K562 (cell line): Measurements from ENCODE around the gene OPCML. TPM values are rescaled to one million over a fixed set of nuclear protein-coding genes. Genes with fewer than 3 reads are reported as not detected.

Experiments
- ATAC-seq: fragments of 200-7000 bp; cut with Tn5 transposase; 3 replicates; pipeline ENCODE4 v1.9.1; 2020; ENCODE audit warnings: moderate library complexity
- BruUV-seq: library from RNA; stranded (reverse); fragments of 400-500 nt; replicated peaks from 2 replicates; lab custom pipeline; 2021; lab: Mats Ljungman, UMichigan
- CTCF ChIA-PET: fragments of 300-600 bp; formaldehyde crosslinking; extraction: SDS; loops from one replicate; lab custom pipeline; 2021; ENCODE audit warnings: low intra/inter-chr PET ratio; lab: Yijun Ruan, JAX
- POLR2A ChIA-PET: fragments of 300-600, 350-650 bp; sonication (Branson Sonifier 250); formaldehyde crosslinking; extraction: SDS; loops from one replicate; lab custom pipeline; 2021; ENCODE audit warnings: antibody characterized with exemption, inconsistent platforms; lab: Yijun Ruan, JAX
- DNase-seq, 4 experiments: peaks; one replicate each; pipeline versions ENCODE4 v3.0.0 to v3.0.0-alpha.2; 2011 to 2018; ENCODE audit warnings: low spot score in 3 of 4, mixed read lengths in 3 of 4; ENCODE audit errors: extremely low read depth in 1 of 4
- FAIRE-seq: peaks from 2 replicates; lab custom pipeline; 2011; peaks lifted over from hg19 to GRCh38; lab: Jason Lieb, UNC
- H2AFZ ChIP-seq: 2 replicates; pipeline ENCODE4 v1.6.0; 2011; ENCODE audit warnings: low read depth, low read length, control low read depth, inconsistent platforms
- H3K27ac ChIP-seq: fragments of 200-600 bp; 3 replicates; pipeline ENCODE4 v1.8.0; 2011; ENCODE audit warnings: low read depth, mild to moderate bottlenecking, control low read depth, inconsistent platforms, low read length, moderate library complexity, mixed read lengths; ENCODE audit errors: extremely low read depth
- H3K27me3 ChIP-seq, 2 experiments: fragments of 300-600 bp in 1 of 2; 2 replicates in 1 of 2; 3 replicates in 1 of 2; pipeline versions ENCODE4 v1.6.0 to v1.8.0; 2011; ENCODE audit warnings: inconsistent platforms in 2 of 2, low read length in 2 of 2, mild to moderate bottlenecking in 1 of 2, mixed read lengths in 1 of 2, moderate library complexity in 1 of 2; ENCODE audit not compliant: control insufficient read depth in 2 of 2, insufficient read depth in 2 of 2
- H3K36me3 ChIP-seq: fragments of 300-600 bp; 3 replicates; pipeline ENCODE4 v1.8.0; 2011; ENCODE audit warnings: mild to moderate bottlenecking, low read length, inconsistent platforms; ENCODE audit not compliant: control insufficient read depth, insufficient read depth
- H3K4me1 ChIP-seq, 2 experiments: fragments of 200-600 bp in 1 of 2; replicated peaks in 1 of 2; 2 replicates in 1 of 2; 3 replicates in 1 of 2; pipeline versions ENCODE4 v1.5.1 to v1.8.0; 2011; ENCODE audit warnings: inconsistent platforms in 2 of 2, low read length in 2 of 2, mild to moderate bottlenecking in 1 of 2, mixed read lengths in 1 of 2, moderate library complexity in 1 of 2; ENCODE audit not compliant: control insufficient read depth in 2 of 2, insufficient read depth in 2 of 2
- H3K4me2 ChIP-seq: 2 replicates; pipeline ENCODE4 v1.6.1; 2011; ENCODE audit warnings: low read length, control low read depth, inconsistent platforms, mixed read lengths; ENCODE audit not compliant: insufficient read depth
- H3K4me3 ChIP-seq: fragments of 200-600 bp; sonication (generic), shearing (Covaris generic); 2 replicates; pipeline ENCODE4 v1.5.1; 2016; ENCODE audit warnings: control low read depth, inconsistent platforms
- H3K79me2 ChIP-seq: fragments of 200-600 bp; 3 replicates; pipeline ENCODE4 v1.8.0; 2011; ENCODE audit warnings: low read length, inconsistent platforms; ENCODE audit not compliant: control insufficient read depth, insufficient read depth
- H3K9ac ChIP-seq, 2 experiments: 2 replicates each; pipeline versions ENCODE4 v1.6.0 to v1.6.1; 2011; ENCODE audit warnings: low read depth in 2 of 2, low read length in 2 of 2, control low read depth in 1 of 2, inconsistent platforms in 1 of 2, mild to moderate bottlenecking in 1 of 2, mixed read lengths in 1 of 2; ENCODE audit not compliant: insufficient read depth in 1 of 2
- H3K9me1 ChIP-seq: one replicate; pipeline ENCODE4 v1.6.0; 2011; ENCODE audit warnings: inconsistent platforms, mild to moderate bottlenecking, low read length, moderate library complexity; ENCODE audit not compliant: control insufficient read depth, insufficient read depth
- H3K9me3 ChIP-seq: replicated peaks from 2 replicates; pipeline ENCODE4 v1.5.1; 2011; ENCODE audit warnings: low read depth, low read length, inconsistent platforms; ENCODE audit not compliant: control insufficient read depth, insufficient read depth
- H4K20me1 ChIP-seq: replicated peaks from 2 replicates; pipeline ENCODE4 v1.6.1; 2011; ENCODE audit warnings: low read length, inconsistent platforms, mixed read lengths; ENCODE audit not compliant: control insufficient read depth, insufficient read depth
- CGGBP1 ChIP-seq: fragments of 250-450 bp; sonication (Bioruptor Pico); IDR thresholded peaks from 2 replicates; pipeline ENCODE4 v1.9.0; 2021; ENCODE audit warnings: mild to moderate bottlenecking
- DPF2 ChIP-seq: fragments of 450-650 bp; IDR thresholded peaks from 2 replicates; pipeline ENCODE4 v1.6.1; 2016
- ELF1 ChIP-seq: fragments of 200-800 bp; sonication (Bioruptor generic); IDR thresholded peaks from 2 replicates; pipeline ENCODE4 v1.6.1; 2016; ENCODE audit warnings: missing genetic modification characterization, missing compliant biosample characterization
- FOS ChIP-seq: IDR thresholded peaks from 3 replicates; pipeline ENCODE4 v1.6.1; 2011; ENCODE audit not compliant: insufficient read length; ENCODE audit errors: extremely low read depth
- HDAC6 ChIP-seq: IDR thresholded peaks from 2 replicates; pipeline ENCODE4 v1.6.1; 2012; ENCODE audit warnings: low read depth, mild to moderate bottlenecking, control low read depth, inconsistent platforms, low read length, moderate library complexity
- NCOR1 ChIP-seq: fragments of 450-650 bp; IDR thresholded peaks from 2 replicates; pipeline ENCODE4 v1.6.1; 2016; ENCODE audit warnings: mild to moderate bottlenecking, moderate library complexity
- PHF21A ChIP-seq: fragments of 450-650 bp; IDR thresholded peaks from 2 replicates; pipeline ENCODE4 v1.6.1; 2017; ENCODE audit warnings: low read depth, borderline replicate concordance
- SMAD4 ChIP-seq: fragments of 250-450 bp; sonication (Bioruptor Pico); conservative IDR thresholded peaks from 2 replicates; pipeline ENCODE4 v1.8.0; 2021; ENCODE audit warnings: inconsistent platforms, mild to moderate bottlenecking, moderate library complexity
- UBTF ChIP-seq, 2 experiments: IDR thresholded peaks; 2 replicates each; pipeline ENCODE4 v1.6.1; 2012; ENCODE audit warnings: improper control_type of control experiment in 2 of 2, low read depth in 2 of 2, low read length in 2 of 2, borderline replicate concordance in 1 of 2
- YY1 ChIP-seq, 3 experiments: IDR thresholded peaks; 2 replicates each; pipeline ENCODE4 v1.6.1; 2011; ENCODE audit warnings: low read length in 2 of 3, mild to moderate bottlenecking in 2 of 3, moderate library complexity in 2 of 3, borderline replicate concordance in 1 of 3, control low read depth in 1 of 3, low read depth in 1 of 3; ENCODE audit not compliant: insufficient read depth in 3 of 3, insufficient replicate concordance in 2 of 3, control insufficient read depth in 1 of 3, insufficient read length in 1 of 3; ENCODE audit errors: extremely low read depth in 1 of 3
- ZNF511 ChIP-seq: sonication (generic); formaldehyde crosslinking; IDR thresholded peaks from 2 replicates; pipeline ENCODE4 v1.8.0; 2022; ENCODE audit warnings: mild to moderate bottlenecking, missing genetic modification reagents
- ZNF57 ChIP-seq: fragments of 450-650 bp; formaldehyde crosslinking; IDR thresholded peaks from 2 replicates; pipeline ENCODE4 v1.4.0; 2020; ENCODE audit warnings: mild to moderate bottlenecking, moderate library complexity
- WGBS: fragments of 100-300 bp; shearing (Covaris generic); methylation state at CpG from one replicate; pipeline ENCODE4 v1.1.6; 2016; ENCODE audit warnings: low coverage, mixed read lengths; ENCODE audit not compliant: insufficient coverage; ENCODE audit errors: missing lambda C conversion rate; 5-methylcytosine and 5-hydroxymethylcytosine counted together
- in situ Hi-C: fragments of 300-500 bp; cut with MboI; formaldehyde crosslinking; loops from 4 replicates; pipeline ENCODE4 v1.15.0; 2018; ENCODE audit warnings: inconsistent platforms, mixed read lengths
- intact Hi-C: fragments of 100-400 bp; cut with micrococcal nuclease; formaldehyde crosslinking; loops from 2 replicates; pipeline ENCODE4 v1.14.2; 2022
- polyA plus RNA-seq, 8 experiments: library from polyadenylated mRNA; depleted of rRNA in 4 of 8; stranded (reverse) in 5 of 8; unstranded in 3 of 8; fragments of >200 nt; fragmentation: Nextera tagmentation in 2 of 8; fragmentation: Illumina TruSeq in 1 of 8; extraction: Ambion mirVana in 2 of 8; extraction: Trizol in 1 of 8; gene quantifications; 2 replicates each; pipeline versions ENCODE4 v1.2.1 to v1.2.3, GENCODE V29; 2011 to 2014; ENCODE audit warnings: inconsistent platforms in 1 of 8, missing spikeins in 1 of 8
- total RNA-seq, 7 experiments: library from RNA; depleted of rRNA in 6 of 7; stranded (reverse); fragments of >200 nt in 6 of 7; fragmentation: Illumina TruSeq in 2 of 7; extraction: Trizol in 2 of 7; gene quantifications; 2 replicates each; pipeline versions ENCODE4 v1.2.1 to v1.2.3, GENCODE V29; 2011 to 2021; ENCODE audit warnings: low replicate concordance in 1 of 7
- TF ChIP-seq, protein P1 (sequence below): sonication (generic); formaldehyde crosslinking; IDR thresholded peaks from 2 replicates; pipeline ENCODE4 v1.8.0; 2022; ENCODE audit warnings: mild to moderate bottlenecking, missing genetic modification reagents

The OPCML gene
- total and polyA plus RNA-seq, 9 of the 15 experiments (the other 6 are each of a cell fraction or from before 2014, with no cell fraction given) = not detected

GRCh38 chr11:132910011-132910760 is 622.1 kb downstream of the OPCML start:
- WGBS = 3% methylated on average over 17 of the region's 18 CpGs
- H3K36me3 ChIP-seq = no peaks in the 10 kb centered on the region
- in situ Hi-C loops (no loop called here), intact Hi-C loops (no loop called here)
- DNase-seq (no peak), ATAC-seq (no peak), FAIRE-seq (no peak)
- no peaks in the 10 kb centered on the region for H3K79me2 ChIP-seq
- no peaks in the 10 kb centered on the region for H3K4me1 ChIP-seq
- no peaks in the 10 kb centered on the region for H3K9me1 ChIP-seq
- no peaks in the 10 kb centered on the region for H3K9me3 ChIP-seq
- no peak overlapping the region for H3K4me3 ChIP-seq
- H4K20me1 ChIP-seq = no peaks in the 10 kb centered on the region
- CTCF ChIA-PET = no interaction called here
- no peaks in the 10 kb centered on the region for H3K27me3 ChIP-seq
- no peak overlapping the region for H3K27ac ChIP-seq
- H3K4me2 ChIP-seq = no peak overlapping the region
- BruUV-seq = no TSS peak
- POLR2A ChIA-PET = no interaction called here
- H3K9ac ChIP-seq = no peak overlapping the region
- no peak overlapping the region for H2AFZ ChIP-seq
- TF ChIP-seq ELF1 (tag) (no peak), ZNF57 (CRISPR knock-in tag) (no peak), PHF21A (no peak), DPF2 (no peak), CGGBP1 (CRISPR knock-in tag) (no peak), ZNF511 (CRISPR knock-in tag) (no peak), FOS (no peak), YY1 (IDR thresholded peaks at IDR 0.05; ENCODE audit: borderline replicate concordance in 1 of 3, control insufficient read depth in 1 of 3, extremely low read depth in 1 of 3, insufficient read depth in 3 of 3, insufficient read length in 1 of 3, insufficient replicate concordance in 2 of 3, low read depth in 1 of 3, low read length in 2 of 3) (no peak), NCOR1 (no peak), SMAD4 (CRISPR knock-in tag) (no peak), HDAC6 (no peak), UBTF (IDR thresholded peaks at IDR 0.05; ENCODE audit: borderline replicate concordance in 1 of 2, low read depth in 2 of 2, low read length in 2 of 2) (no peak)
- TF ChIP-seq, protein P1, sequence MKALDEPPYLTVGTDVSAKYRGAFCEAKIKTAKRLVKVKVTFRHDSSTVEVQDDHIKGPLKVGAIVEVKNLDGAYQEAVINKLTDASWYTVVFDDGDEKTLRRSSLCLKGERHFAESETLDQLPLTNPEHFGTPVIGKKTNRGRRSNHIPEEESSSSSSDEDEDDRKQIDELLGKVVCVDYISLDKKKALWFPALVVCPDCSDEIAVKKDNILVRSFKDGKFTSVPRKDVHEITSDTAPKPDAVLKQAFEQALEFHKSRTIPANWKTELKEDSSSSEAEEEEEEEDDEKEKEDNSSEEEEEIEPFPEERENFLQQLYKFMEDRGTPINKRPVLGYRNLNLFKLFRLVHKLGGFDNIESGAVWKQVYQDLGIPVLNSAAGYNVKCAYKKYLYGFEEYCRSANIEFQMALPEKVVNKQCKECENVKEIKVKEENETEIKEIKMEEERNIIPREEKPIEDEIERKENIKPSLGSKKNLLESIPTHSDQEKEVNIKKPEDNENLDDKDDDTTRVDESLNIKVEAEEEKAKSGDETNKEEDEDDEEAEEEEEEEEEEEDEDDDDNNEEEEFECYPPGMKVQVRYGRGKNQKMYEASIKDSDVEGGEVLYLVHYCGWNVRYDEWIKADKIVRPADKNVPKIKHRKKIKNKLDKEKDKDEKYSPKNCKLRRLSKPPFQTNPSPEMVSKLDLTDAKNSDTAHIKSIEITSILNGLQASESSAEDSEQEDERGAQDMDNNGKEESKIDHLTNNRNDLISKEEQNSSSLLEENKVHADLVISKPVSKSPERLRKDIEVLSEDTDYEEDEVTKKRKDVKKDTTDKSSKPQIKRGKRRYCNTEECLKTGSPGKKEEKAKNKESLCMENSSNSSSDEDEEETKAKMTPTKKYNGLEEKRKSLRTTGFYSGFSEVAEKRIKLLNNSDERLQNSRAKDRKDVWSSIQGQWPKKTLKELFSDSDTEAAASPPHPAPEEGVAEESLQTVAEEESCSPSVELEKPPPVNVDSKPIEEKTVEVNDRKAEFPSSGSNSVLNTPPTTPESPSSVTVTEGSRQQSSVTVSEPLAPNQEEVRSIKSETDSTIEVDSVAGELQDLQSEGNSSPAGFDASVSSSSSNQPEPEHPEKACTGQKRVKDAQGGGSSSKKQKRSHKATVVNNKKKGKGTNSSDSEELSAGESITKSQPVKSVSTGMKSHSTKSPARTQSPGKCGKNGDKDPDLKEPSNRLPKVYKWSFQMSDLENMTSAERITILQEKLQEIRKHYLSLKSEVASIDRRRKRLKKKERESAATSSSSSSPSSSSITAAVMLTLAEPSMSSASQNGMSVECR (CRISPR knock-in tag) = no peak
